Loucy (cell line): ENCODE data around the gene LPIN1.

Experiments used
- H2AFZ ChIP-seq: fragments of 200-600 bp; sonication (generic); 2 replicates; pipeline ENCODE4 v1.6.0; 2016; ENCODE audit warnings: antibody characterized with exemption, mild to moderate bottlenecking, low read length, moderate library complexity
- H3F3A ChIP-seq: fragments of 200-600 bp; 2 replicates; pipeline ENCODE4 v1.6.0; 2016; ENCODE audit warnings: antibody characterized with exemption, low read depth, mild to moderate bottlenecking
- H3K27me3 ChIP-seq: fragments of 200-600 bp; sonication (generic); 2 replicates; pipeline ENCODE4 v1.6.1; 2014; ENCODE audit warnings: low read length, mild to moderate bottlenecking; ENCODE audit not compliant: insufficient read depth, poor library complexity, severe bottlenecking
- H3K36me3 ChIP-seq: fragments of 200-600 bp; sonication (generic); 2 replicates; pipeline ENCODE4 v1.6.1; 2016; ENCODE audit warnings: low read length; ENCODE audit not compliant: insufficient read depth
- H3K4me1 ChIP-seq: fragments of 200-600 bp; sonication (generic); 2 replicates; pipeline ENCODE4 v1.5.1; 2014; ENCODE audit warnings: low read length, mild to moderate bottlenecking; ENCODE audit not compliant: insufficient read depth, poor library complexity, severe bottlenecking
- H3K4me2 ChIP-seq: fragments of 200-600 bp; sonication (generic); 2 replicates; pipeline ENCODE4 v1.6.0; 2014; ENCODE audit warnings: antibody characterized with exemption, low read length, low read depth, mild to moderate bottlenecking; ENCODE audit not compliant: poor library complexity, severe bottlenecking
- H3K4me3 ChIP-seq: fragments of 200-600 bp; sonication (generic); 2 replicates; pipeline ENCODE4 v1.5.1; 2014; ENCODE audit warnings: low read length, mild to moderate bottlenecking, mixed read lengths; ENCODE audit not compliant: poor library complexity, severe bottlenecking
- H3K79me2 ChIP-seq: fragments of 200-600 bp; sonication (generic); 2 replicates; pipeline ENCODE4 v1.6.1; 2014; ENCODE audit warnings: low read length; ENCODE audit not compliant: insufficient read depth
- H3K9ac ChIP-seq: fragments of 200-600 bp; sonication (generic); 2 replicates; pipeline ENCODE4 v1.6.0; 2014; ENCODE audit warnings: mild to moderate bottlenecking, low read depth, low read length, moderate library complexity; ENCODE audit not compliant: poor library complexity, severe bottlenecking
- H3K9me2 ChIP-seq: fragments of 200-600 bp; sonication (generic); replicated peaks from 2 replicates; pipeline ENCODE4 v1.6.1; 2016; ENCODE audit warnings: low read depth, low read length, mixed read lengths
- H3K9me3 ChIP-seq: fragments of 200-600 bp; sonication (generic); 2 replicates; pipeline ENCODE4 v1.6.1; 2014; ENCODE audit warnings: mild to moderate bottlenecking, antibody characterized with exemption, low read length, low read depth; ENCODE audit not compliant: insufficient read depth
- H4K20me1 ChIP-seq: fragments of 200-600 bp; sonication (generic); 2 replicates; pipeline ENCODE4 v1.6.0; 2014; ENCODE audit warnings: antibody characterized with exemption, low read length, mild to moderate bottlenecking; ENCODE audit not compliant: insufficient read depth, poor library complexity, severe bottlenecking
- CTCF ChIP-seq: fragments of 200-600 bp; sonication (generic); conservative IDR thresholded peaks from 2 replicates; pipeline ENCODE4 v1.5.1; 2014; ENCODE audit warnings: mild to moderate bottlenecking, antibody characterized with exemption, low read length
- EZH2phosphoT487 ChIP-seq: fragments of 200-600 bp; IDR thresholded peaks from 2 replicates; pipeline ENCODE4 v1.6.1; 2018; ENCODE audit warnings: antibody characterized with exemption, mild to moderate bottlenecking, moderate library complexity, borderline replicate concordance

The LPIN1 gene

GRCh38 chr2:11869391-11869991, 123.1 kb downstream of the LPIN1 start:
- H3K9me2 ChIP-seq, result no peaks in the 10 kb centered on the region

GRCh38 chr2:11870064-11870463, 123.6 kb downstream of the LPIN1 start:
- no peaks in the 10 kb centered on the region for H3K27me3 ChIP-seq
- no peak overlapping the region for H3K4me3 ChIP-seq
- no peak overlapping the region for H2AFZ ChIP-seq
- peaks cover 23% of the 10 kb centered on the region for H3K4me1 ChIP-seq
- no peaks in the 10 kb centered on the region for H4K20me1 ChIP-seq
- no peak overlapping the region for H3K9ac ChIP-seq
- H3K36me3 ChIP-seq, result no peaks in the 10 kb centered on the region
- TF ChIP-seq EZH2phosphoT487, result no peak
- TF ChIP-seq CTCF, result no peak
- no peaks in the 10 kb centered on the region for H3K79me2 ChIP-seq
- no peaks in the 10 kb centered on the region for H3K9me3 ChIP-seq
- no peaks in the 10 kb centered on the region for H3F3A ChIP-seq
- no peak overlapping the region for H3K4me2 ChIP-seq
- H3K9me2 ChIP-seq, result no peaks in the 10 kb centered on the region

More at GRCh38 chr2:11869391-11869991, 123.1 kb downstream of the LPIN1 start:
- Histone ChIP-seq H2AFZ (no peak overlapping the region), H3F3A (no peaks in the 10 kb centered on the region), H3K4me1 (peaks cover 21% of the 10 kb centered on the region), H3K36me3 (no peaks in the 10 kb centered on the region), H4K20me1 (no peaks in the 10 kb centered on the region), H3K27me3 (no peaks in the 10 kb centered on the region), H3K4me2 (no peak overlapping the region), H3K9ac (no peak overlapping the region), H3K79me2 (no peaks in the 10 kb centered on the region), H3K9me3 (no peaks in the 10 kb centered on the region), H3K4me3 (no peak overlapping the region)
- no peak for TF ChIP-seq CTCF
- no peak for TF ChIP-seq EZH2phosphoT487

DNA sequence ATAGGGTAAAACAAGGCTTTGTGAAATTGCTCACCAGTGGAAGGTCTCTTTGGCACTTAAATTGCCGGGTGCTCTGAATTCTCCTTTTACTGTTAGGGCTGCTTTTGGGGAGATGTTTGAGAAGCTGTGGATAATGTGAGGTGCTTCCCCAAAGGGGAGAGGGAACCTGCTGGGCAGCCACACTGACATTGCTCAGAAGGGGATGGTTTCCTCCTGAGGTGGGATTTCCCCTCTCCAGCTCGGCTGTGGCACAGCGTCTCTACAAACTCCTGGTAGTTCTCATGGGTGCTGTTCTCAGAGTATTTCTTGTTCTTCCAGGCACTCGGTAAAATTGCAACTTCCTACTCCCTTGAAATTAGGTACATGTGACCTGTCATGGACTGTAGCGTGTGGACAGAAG, 124.2 kb downstream of the LPIN1 start:
- no peak overlapping the region for H2AFZ ChIP-seq
- TF ChIP-seq EZH2phosphoT487, result no peak
- no peak for TF ChIP-seq CTCF
- H3K9me3 ChIP-seq, result no peaks in the 10 kb centered on the region
- no peak overlapping the region for H3K9ac ChIP-seq
- no peak overlapping the region for H3K4me2 ChIP-seq
- no peaks in the 10 kb centered on the region for H3K27me3 ChIP-seq
- peaks cover 28% of the 10 kb centered on the region for H3K4me1 ChIP-seq
- no peaks in the 10 kb centered on the region for H4K20me1 ChIP-seq
- no peaks in the 10 kb centered on the region for H3F3A ChIP-seq
- H3K9me2 ChIP-seq, result no peaks in the 10 kb centered on the region
- no peak overlapping the region for H3K4me3 ChIP-seq
- H3K36me3 ChIP-seq, result no peaks in the 10 kb centered on the region
- no peaks in the 10 kb centered on the region for H3K79me2 ChIP-seq
